Measurements from ENCODE around the gene PLEKHA8. TPM values are rescaled to one million over a fixed set of nuclear protein-coding genes. Genes with fewer than 3 reads are reported as not detected.

Gene PLEKHA8
- total RNA-seq, 2 experiments from 2014 or later: 11.0 to 31.7 TPM

DNA sequence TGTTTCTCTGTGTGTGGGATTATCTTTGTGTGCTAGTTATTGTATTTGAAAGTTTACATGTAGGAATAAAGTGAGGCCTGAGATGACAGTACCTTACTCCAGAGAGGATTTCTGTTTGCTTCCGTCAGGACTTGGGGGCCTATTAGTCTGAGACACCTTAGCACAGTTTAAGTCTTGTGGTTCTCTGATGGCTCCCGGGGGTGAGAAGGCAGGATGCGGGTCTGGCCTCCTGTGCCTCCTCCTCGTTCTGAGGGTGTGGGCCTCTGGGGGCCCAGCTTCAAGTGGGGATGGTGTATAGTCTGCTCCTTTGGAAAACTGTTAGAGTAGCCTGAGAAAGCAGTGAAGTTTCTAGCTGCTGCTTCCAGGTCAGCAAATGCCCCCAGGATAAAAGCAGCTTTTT, 119.0 kb downstream of the PLEKHA8 start:
- no TSS peak for BruUV-seq (replicated peaks)
- TF ChIP-seq, protein P1, sequence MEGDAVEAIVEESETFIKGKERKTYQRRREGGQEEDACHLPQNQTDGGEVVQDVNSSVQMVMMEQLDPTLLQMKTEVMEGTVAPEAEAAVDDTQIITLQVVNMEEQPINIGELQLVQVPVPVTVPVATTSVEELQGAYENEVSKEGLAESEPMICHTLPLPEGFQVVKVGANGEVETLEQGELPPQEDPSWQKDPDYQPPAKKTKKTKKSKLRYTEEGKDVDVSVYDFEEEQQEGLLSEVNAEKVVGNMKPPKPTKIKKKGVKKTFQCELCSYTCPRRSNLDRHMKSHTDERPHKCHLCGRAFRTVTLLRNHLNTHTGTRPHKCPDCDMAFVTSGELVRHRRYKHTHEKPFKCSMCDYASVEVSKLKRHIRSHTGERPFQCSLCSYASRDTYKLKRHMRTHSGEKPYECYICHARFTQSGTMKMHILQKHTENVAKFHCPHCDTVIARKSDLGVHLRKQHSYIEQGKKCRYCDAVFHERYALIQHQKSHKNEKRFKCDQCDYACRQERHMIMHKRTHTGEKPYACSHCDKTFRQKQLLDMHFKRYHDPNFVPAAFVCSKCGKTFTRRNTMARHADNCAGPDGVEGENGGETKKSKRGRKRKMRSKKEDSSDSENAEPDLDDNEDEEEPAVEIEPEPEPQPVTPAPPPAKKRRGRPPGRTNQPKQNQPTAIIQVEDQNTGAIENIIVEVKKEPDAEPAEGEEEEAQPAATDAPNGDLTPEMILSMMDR (conservative IDR thresholded peaks at IDR 0.05; ENCODE audit: low read length): no peak
- no peak for TF ChIP-seq EZH2phosphoT487 (IDR thresholded peaks at IDR 0.05; ENCODE audit: borderline replicate concordance, low read depth, low read length)
- DNase-seq (ENCODE audit: low spot score): no peak
- Histone ChIP-seq H3K9me3 (ENCODE audit: low read length) (no peaks in the 10 kb centered on the region), H3K9me2 (ENCODE audit: insufficient read depth, low read length) (no peaks in the 10 kb centered on the region), H3K4me1 (ENCODE audit: insufficient read depth, low read length, poor library complexity, severe bottlenecking) (peaks cover 19% of the 10 kb centered on the region), H3K36me3 (ENCODE audit: insufficient read depth, low read length) (no peaks in the 10 kb centered on the region), H3K4me3 (ENCODE audit: low read depth, low read length, poor library complexity, severe bottlenecking) (no peak overlapping the region), H4K20me1 (ENCODE audit: insufficient read depth, low read length) (no peaks in the 10 kb centered on the region), H3K79me2 (ENCODE audit: insufficient read depth, low read depth, low read length) (no peaks in the 10 kb centered on the region), H3K27ac (ENCODE audit: low read depth, low read length, poor library complexity, severe bottlenecking) (no peak overlapping the region), H3K4me2 (ENCODE audit: low read length) (0 out of 2 replicates have a peak overlapping the region, but pooled peaks have one; percentile 9), H2AFZ (ENCODE audit: low read length) (peak overlapping the region; percentile 43; the same call in 1 of the 2 replicates)
- intact Hi-C loops (cut with micrococcal nuclease; ENCODE audit: unreplicated experiment): no loop called here
- ChIA-PET CTCF (ENCODE audit: unreplicated experiment) (no interaction called here), POLR2A (interaction anchor here (0.6 to 1.7 kb wide), 3 partner anchors 15 to 385 kb away, joined by 4 to 8 read pairs (median 4); partner anchors contain the start of gene NOD1)

DNA sequence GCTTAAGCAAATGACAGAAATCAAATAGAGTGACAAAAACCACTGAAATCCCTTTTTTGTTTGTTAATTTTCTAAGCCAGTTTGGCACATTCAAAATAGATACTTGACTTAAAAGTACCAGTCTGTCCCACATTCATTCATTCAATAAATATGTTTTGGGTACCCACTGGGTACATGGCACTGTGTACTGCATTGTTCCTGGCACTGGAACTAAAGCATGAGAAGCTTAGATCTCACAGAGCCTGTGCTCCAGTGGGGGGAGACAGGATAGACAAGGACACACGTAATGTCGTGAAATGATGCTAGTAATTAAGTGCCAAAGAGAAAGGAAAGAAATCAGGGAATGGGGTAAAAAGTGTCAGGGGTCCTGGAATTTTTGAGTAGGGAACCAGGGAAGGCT, 119.6 kb downstream of the PLEKHA8 start:
- POLR2A ChIA-PET: interaction anchor here (0.5 to 1.7 kb wide), 2 partner anchors 14 to 543 kb away, joined by 3 to 8 read pairs; no protein-coding TSS in a partner anchor
- H3K79me2 ChIP-seq (ENCODE audit: insufficient read depth, low read depth, low read length): no peaks in the 10 kb centered on the region
- peaks cover 19% of the 10 kb centered on the region for H3K4me1 ChIP-seq (ENCODE audit: insufficient read depth, low read length, poor library complexity, severe bottlenecking)
- intact Hi-C loops (cut with micrococcal nuclease; ENCODE audit: unreplicated experiment): no loop called here
- H2AFZ ChIP-seq (ENCODE audit: low read length): no peak overlapping the region; the same call in 1 of the 2 replicates
- no peak for DNase-seq (ENCODE audit: low spot score)
- TF ChIP-seq EZH2phosphoT487 (IDR thresholded peaks at IDR 0.05; ENCODE audit: borderline replicate concordance, low read depth, low read length): no peak
- TF ChIP-seq, protein P1 (conservative IDR thresholded peaks at IDR 0.05; ENCODE audit: low read length): no peak
- no peaks in the 10 kb centered on the region for H3K36me3 ChIP-seq (ENCODE audit: insufficient read depth, low read length)
- no peak overlapping the region for H3K4me2 ChIP-seq (ENCODE audit: low read length)
- CTCF ChIA-PET (ENCODE audit: unreplicated experiment): no interaction called here
- H3K4me3 ChIP-seq (ENCODE audit: low read depth, low read length, poor library complexity, severe bottlenecking): no peak overlapping the region
- H3K9me2 ChIP-seq (ENCODE audit: insufficient read depth, low read length): no peaks in the 10 kb centered on the region
- no TSS peak for BruUV-seq (replicated peaks)
- no peaks in the 10 kb centered on the region for H4K20me1 ChIP-seq (ENCODE audit: insufficient read depth, low read length)
- no peak overlapping the region for H3K27ac ChIP-seq (ENCODE audit: low read depth, low read length, poor library complexity, severe bottlenecking)
- no peaks in the 10 kb centered on the region for H3K9me3 ChIP-seq (ENCODE audit: low read length)

DNA sequence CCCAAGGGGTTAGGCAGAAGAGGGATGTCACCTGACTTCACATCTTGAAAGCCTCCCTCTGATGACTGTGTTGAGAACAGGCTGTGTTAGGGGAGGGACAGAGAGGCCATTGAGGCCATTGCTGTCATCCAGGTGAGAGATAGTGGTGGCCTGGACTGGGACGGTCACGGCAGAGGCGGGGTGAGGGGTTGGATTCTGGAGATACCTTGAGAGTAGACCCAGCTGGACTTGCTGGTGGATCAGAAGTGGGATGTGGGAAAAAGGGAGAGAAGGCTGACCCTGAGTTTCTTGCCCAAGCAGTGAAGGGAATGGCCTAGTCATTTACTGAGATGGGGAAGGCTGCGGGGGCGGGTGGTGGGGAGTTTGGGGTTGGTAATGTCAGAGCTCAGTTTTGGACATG, 120.2 kb downstream of the PLEKHA8 start:
- H3K9me3 ChIP-seq (ENCODE audit: low read length): no peaks in the 10 kb centered on the region
- peak overlapping the region; percentile 40; the same call in 1 of the 2 replicates for H2AFZ ChIP-seq (ENCODE audit: low read length)
- no TSS peak for BruUV-seq (replicated peaks)
- no peak overlapping the region for H3K4me3 ChIP-seq (ENCODE audit: low read depth, low read length, poor library complexity, severe bottlenecking)
- no peaks in the 10 kb centered on the region for H4K20me1 ChIP-seq (ENCODE audit: insufficient read depth, low read length)
- POLR2A ChIA-PET: interaction anchor here (0.5 kb wide), 1 partner anchor 542 kb away, joined by 3 read pairs; no protein-coding TSS in a partner anchor
- intact Hi-C loops (cut with micrococcal nuclease; ENCODE audit: unreplicated experiment): no loop called here
- no peak for DNase-seq (ENCODE audit: low spot score)
- peaks cover 19% of the 10 kb centered on the region for H3K4me1 ChIP-seq (ENCODE audit: insufficient read depth, low read length, poor library complexity, severe bottlenecking)
- no peaks in the 10 kb centered on the region for H3K36me3 ChIP-seq (ENCODE audit: insufficient read depth, low read length)
- H3K4me2 ChIP-seq (ENCODE audit: low read length): no peak overlapping the region
- TF ChIP-seq, protein P1 (conservative IDR thresholded peaks at IDR 0.05; ENCODE audit: low read length): no peak
- H3K9me2 ChIP-seq (ENCODE audit: insufficient read depth, low read length): no peaks in the 10 kb centered on the region
- H3K79me2 ChIP-seq (ENCODE audit: insufficient read depth, low read depth, low read length): no peaks in the 10 kb centered on the region
- H3K27ac ChIP-seq (ENCODE audit: low read depth, low read length, poor library complexity, severe bottlenecking): no peak overlapping the region
- CTCF ChIA-PET (ENCODE audit: unreplicated experiment): no interaction called here
